Fibroblast of pulmonary artery (primary cell): ENCODE results near the gene RCOR3.
"Not testable (repeated sequence)": the region's sequence is repeated elsewhere in the genome, so short reads cannot be mapped to it uniquely, and the experiment has no call there.

Experiments
- DNase-seq: peaks from one replicate; pipeline ENCODE4 v3.0.0-alpha.2; 2010; ENCODE audit warnings: low read depth
- H3K4me3 ChIP-seq: replicated peaks from 2 replicates; pipeline ENCODE4 v1.5.1; 2011; ENCODE audit warnings: low read depth, mild to moderate bottlenecking, control low read depth, low read length, moderate library complexity
- TF ChIP-seq, protein P1 (sequence below): IDR thresholded peaks from 2 replicates; pipeline ENCODE4 v1.5.1; 2011; ENCODE audit warnings: mild to moderate bottlenecking, control low read depth, low read length, inconsistent platforms; ENCODE audit errors: missing control alignments

Gene RCOR3

DNA sequence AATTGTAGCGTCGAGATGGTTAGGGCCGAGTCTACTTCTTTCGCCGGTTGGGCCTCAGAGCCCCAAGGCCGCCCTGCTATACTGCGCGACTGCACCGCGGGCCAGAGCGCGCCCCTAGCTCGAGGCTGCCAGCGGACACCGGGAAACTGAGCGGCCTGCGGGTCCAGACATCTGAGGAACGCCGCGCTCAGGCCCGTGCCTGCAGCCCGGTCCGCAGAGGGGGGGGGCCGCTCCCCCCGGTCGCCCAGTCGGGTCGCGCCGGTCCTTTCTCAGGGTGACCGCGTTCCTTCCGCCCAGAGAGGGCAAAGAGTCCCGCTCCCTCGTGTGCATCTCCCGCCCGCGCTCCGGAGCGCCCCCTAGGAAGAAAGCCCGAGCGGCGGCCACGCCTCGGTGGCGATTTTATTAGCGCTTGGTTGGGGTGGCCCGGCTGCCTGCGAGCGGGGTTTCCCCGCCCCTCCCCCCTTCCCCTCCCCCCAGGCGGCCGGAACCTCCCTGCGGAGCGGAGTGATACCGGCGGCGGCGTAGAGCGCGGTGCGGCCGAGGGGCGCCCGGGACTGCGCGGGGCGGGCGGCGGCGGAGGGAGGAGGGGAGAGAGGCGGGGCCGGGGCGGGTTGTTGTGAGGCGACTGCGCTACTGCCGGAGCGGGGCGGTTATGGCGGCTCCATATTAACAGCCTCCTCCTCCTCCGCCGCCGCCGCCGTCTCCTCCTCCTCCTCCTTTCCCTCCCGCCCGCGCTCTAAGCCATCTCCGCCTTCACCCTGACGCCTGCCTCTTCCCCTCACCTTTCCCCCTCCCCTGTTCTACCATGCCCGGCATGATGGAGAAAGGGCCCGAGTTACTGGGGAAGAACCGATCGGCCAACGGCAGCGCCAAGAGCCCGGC is at the start of gene RCOR3:
TSS of gene RCOR3 (plus strand) at position 611 of the 882 bp plus-strand sequence. CDS start at position 806, 195 bp downstream.
- TF ChIP-seq, protein P1, sequence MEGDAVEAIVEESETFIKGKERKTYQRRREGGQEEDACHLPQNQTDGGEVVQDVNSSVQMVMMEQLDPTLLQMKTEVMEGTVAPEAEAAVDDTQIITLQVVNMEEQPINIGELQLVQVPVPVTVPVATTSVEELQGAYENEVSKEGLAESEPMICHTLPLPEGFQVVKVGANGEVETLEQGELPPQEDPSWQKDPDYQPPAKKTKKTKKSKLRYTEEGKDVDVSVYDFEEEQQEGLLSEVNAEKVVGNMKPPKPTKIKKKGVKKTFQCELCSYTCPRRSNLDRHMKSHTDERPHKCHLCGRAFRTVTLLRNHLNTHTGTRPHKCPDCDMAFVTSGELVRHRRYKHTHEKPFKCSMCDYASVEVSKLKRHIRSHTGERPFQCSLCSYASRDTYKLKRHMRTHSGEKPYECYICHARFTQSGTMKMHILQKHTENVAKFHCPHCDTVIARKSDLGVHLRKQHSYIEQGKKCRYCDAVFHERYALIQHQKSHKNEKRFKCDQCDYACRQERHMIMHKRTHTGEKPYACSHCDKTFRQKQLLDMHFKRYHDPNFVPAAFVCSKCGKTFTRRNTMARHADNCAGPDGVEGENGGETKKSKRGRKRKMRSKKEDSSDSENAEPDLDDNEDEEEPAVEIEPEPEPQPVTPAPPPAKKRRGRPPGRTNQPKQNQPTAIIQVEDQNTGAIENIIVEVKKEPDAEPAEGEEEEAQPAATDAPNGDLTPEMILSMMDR = peak; percentile 42

DNA sequence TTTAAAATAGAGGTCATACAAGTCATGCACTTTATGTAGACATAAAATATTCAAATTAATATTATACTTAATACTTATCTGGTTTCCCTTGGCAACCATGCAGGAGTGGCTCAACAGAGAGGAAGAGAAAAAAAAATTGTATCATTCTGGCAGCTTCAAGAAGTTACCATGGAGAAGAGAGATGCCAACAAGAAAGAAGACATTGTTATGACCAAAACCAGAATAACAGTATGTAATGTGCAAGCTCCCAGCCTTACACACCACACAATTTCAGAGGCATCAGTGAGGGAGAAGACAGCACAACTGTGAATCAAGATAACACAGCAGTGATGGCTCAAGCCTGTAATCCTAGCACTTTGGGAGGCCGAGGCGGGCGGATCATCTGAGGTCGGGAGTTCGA is 49.1 kb upstream of the RCOR3 start:
- peak; percentile 41 for DNase-seq
- no peak overlapping the region for H3K4me3 ChIP-seq
- TF ChIP-seq, protein P1 = no peak

More for the DNA sequence above, at the start of gene RCOR3:
- peak within 1 kb of the TSS; percentile 95 for H3K4me3 ChIP-seq
- peak; percentile 93 for DNase-seq

DNA sequence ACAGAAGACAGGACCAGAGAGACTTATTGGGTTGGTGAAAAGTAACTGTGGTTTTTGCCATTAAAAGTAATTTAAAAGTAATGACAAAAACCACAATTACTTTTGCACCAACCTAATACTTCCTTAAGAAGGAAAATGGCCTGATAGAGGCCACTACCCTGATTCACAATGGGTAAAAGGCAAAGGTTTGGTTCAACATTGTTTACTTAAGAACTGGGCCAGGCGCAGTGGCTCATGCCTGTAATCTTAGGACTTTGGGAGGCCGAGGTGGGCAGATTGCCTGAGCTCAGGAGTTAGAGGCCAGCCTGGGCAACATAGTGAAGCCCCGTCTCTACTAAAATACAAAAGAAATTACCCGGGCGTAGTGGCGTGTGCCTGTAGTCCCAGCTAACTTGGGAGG is 48.2 kb upstream of the RCOR3 start:
- TF ChIP-seq, protein P1 = no peak
- DNase-seq = no peak
- H3K4me3 ChIP-seq = no peak overlapping the region

DNA sequence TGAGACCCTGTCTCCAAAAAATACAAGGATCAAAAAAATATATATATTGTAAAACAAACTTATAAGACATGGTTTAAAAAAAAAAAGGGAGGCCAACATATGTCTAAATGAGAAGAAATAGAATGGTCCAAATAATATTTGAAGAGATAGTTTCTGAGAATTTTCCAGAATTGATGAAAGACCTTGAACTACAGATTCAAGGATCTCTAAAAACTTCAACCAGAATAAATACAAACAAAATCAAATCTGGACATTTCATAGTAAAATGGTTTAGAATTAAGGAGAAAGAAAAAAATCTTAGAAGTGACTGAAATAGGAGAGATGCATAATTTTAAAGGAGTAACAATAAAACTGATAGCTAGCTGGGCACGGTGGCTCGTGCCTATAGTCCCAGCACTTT is 45.5 kb upstream of the RCOR3 start:
- TF ChIP-seq, protein P1 = no peak
- DNase-seq = no peak
- no peak overlapping the region for H3K4me3 ChIP-seq

DNA sequence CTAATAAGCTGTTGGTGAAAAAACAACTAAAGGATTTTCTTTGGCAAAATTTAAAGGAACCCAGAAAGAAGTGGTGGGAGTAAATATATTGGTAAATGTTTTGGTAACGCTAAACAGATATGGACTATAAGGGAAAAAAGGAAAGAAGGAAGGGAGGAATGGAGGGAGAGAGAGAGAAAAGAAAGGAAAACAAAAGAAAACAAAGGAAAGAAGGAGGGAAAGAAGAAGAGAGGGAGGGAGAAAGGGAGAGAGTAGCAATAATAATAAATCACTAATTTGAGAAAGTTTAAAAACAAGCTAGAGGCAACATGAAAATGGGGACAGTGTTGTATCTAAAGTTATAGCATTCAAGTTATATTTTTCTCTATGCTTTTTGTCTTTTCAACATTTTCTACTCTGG is 43.6 kb upstream of the RCOR3 start:
- TF ChIP-seq, protein P1 = no peak
- DNase-seq = no peak
- H3K4me3 ChIP-seq = no peak overlapping the region

DNA sequence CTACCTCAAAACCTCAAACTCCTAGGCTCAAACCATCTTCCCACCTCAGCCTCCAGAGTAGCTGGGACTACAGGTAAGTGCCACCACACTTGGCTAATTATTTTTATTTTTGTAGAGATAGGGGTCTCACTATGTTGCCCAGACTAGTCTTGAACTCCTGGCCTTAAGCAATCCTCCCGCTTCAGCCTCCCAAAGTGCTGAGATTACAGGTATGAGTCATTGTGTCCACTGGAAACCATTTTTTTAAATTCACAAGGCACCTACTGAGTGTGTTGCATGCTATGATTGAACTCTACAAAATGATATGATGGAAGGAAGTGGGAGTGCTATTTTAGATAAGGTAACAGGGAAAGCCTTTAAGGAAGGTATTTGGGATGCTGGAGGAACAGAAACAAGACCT is 41.8 kb upstream of the RCOR3 start:
- H3K4me3 ChIP-seq = no peak overlapping the region
- TF ChIP-seq, protein P1 = no peak
- no peak for DNase-seq

DNA sequence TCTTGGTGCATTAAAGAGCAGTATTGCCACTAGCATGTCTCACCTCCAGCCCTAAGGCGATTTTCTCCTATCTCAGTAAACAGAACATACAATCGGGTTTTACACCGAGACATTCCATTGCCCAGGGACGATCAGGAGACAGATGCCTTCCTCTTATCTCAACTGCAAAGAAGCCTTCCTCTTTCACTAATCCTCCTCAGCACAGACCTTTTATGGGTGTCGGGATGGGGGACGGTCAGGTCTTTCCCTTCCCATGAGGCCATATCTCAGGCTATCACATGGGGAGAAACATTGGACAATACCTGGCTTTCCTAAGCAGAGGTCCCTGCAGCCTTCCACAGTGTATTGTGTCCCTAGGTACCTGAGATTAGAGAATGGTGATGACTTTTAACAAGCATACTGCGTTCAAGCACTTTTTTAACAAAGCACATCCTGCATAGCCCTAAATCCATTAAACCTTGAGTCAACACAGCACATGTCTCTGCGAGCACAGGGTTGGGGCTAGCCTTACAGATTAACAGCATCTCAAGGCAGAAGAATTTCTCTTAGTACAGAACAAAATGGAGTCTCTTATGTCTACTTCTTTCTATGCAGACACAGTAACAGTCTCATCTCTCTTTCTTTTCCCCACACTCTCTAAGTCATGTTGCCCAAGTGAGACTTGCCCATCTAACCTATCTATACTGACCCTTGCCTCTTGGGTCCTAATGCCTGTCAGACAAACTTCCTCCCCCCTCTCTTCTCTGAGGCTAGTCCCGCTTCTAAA is 36.5 kb upstream of the RCOR3 start:
- not testable (repeated sequence) for H3K4me3 ChIP-seq, DNase-seq

DNA sequence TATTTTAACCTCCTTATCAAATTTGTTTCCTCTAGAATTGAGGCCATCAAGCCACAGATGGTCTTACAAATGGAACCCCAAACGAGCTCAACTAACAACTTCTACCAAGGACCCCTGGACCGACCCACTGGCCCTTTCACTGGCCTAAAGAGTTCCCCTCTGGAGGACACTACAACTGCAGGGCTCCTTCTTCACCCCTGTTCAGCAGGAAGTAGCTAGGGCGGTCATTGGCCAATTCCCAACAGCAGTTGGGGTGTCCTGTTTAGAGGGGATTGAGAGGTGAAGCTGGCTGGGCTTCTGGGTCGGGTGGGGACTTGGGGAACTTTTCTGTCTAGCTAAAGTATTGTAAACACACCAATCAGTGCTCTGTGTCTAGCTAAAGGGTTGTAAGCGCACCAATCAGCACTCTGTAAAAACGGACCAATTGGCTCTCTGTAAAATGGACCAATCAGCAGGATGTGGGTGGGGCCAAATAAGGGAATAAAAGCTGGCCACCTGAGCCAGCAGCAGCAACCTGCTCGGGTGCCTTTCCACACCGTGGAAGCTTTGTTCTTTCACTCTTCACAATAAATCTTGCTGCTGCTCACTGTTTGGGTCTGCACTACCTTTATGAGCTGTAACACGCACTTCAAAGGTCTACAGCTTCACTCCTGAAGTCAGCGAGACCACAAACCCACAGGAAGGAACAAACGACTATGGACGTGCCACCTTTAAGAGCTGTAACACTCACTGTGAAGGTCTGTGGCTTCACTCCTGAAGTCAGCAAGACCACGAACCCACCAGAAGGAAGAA is 30.4 kb upstream of the RCOR3 start:
- not testable (repeated sequence) for H3K4me3 ChIP-seq, DNase-seq
